ENCODE data around the gene NKTR. TPM values are rescaled to one million over a fixed set of nuclear protein-coding genes. Genes with fewer than 3 reads are reported as not detected.

Gene NKTR
- polyA plus RNA-seq, 10 donors: 39.3 to 141 (median 64.6) TPM

- no peak for DNase-seq
Measured at GRCh38 chr3:42647821-42648459, 47.5 kb downstream of the NKTR start.

- DNase-seq: no peak
Measured at GRCh38 chr3:42649006-42649405, 48.5 kb downstream of the NKTR start.

GRCh38 chr3:42649783-42650182 is 49.3 kb downstream of the NKTR start:
- DNase-seq: no peak

- no peak for DNase-seq
Measured at GRCh38 chr3:42651248-42652091, 51.0 kb downstream of the NKTR start.

- DNase-seq: peak in 1 of 3 donors; percentile 42
Measured at GRCh38 chr3:42652251-42652610, 51.7 kb downstream of the NKTR start.

- peak in 1 of 3 donors; percentile 72 for DNase-seq
Measured at GRCh38 chr3:42652611-42653302, 52.3 kb downstream of the NKTR start.

GRCh38 chr3:42653303-42653559 is 52.7 kb downstream of the NKTR start:
- no peak for DNase-seq

GRCh38 chr3:42653560-42654330 is 53.3 kb downstream of the NKTR start, which contains the start of gene ZBTB47:
ZBTB47 (plus strand) TSS chr3:42653697; CDS start chr3:42658356, 4,659 bp downstream.
- peak in 1 of 3 donors; percentile 45 for DNase-seq

DNA sequence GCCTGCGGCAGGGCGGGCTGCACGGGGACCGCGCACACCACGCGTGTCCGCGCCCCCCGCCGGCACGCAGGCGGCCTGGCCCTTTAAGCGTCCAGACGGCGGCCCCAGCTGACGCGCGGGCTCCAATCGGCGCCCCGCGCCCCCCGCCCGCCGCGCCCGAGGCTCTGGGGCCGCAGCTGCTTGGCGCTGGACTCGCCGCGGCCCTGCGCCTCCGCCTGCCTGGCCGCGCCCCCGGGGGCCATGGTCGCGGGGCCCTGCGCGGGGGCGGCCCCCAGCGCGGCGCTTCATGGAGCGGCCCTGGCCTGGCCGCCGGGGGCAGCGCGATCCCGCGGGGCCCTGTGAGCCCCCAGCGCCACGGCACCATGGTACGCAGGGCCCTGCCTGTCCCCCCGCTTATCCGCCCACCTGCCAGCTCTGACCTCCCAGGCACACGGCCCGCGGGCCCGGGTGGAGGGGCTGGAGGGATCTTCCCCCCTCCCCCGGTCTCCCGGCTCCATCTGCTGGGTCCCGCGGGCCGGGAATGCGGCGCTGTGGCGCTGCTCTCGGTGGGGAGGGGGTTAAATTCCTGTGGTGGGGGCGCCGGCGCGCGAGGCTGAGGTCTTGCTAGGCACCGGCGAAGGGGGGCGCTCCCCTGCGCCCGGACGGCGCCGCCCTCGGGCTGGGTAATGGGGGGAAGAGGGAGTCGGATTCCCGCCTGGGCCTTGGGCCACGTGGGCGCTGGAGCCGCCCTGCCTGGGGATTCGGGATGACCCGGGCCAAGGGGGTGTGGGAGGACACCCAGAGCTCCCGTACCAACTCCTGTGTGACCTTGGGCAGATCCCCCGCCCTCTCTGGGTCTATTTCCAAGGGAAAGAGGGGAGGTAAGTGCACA is 54.1 kb downstream of the NKTR start:
- peak; percentile 67 to 88 (median 80) for DNase-seq

GRCh38 chr3:42655331-42655888 is 54.9 kb downstream of the NKTR start:
- peak in 1 of 3 donors; percentile 71 for DNase-seq

DNA sequence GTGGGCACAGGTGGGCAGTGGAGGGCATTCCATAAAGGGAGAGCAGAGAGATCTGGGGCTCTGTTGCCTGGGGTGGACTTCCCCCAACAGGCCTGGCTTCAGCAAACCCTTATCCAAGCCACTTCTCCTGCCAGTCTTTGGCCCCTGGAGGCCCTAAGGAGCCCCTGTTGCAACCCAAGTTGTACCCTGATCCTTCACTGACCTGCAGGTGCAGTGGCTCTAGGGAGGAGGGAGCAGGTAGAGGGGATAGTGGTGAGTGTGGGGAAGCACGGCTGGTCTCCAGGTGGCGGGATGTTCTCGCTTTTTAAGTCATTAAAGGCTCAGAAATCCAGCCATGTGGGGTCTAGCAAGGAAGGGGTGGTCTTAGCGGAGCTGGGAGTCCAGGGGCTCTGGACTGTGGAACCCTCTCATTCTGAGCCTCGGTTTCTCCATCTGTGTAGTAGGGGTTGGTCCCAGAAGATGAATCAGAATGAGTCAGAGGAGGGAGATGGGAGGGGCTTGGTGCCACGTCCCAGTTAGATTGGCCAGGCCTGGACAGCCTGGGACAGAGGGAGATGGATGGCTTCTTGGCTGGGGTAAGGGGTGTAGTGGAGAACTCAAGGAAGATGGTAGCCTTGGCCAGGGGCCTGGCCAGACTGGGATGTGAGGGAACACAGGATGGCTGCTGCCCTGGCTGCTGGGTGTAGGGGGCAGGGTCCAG is 55.6 kb downstream of the NKTR start:
- DNase-seq: peak in 1 of 3 donors; percentile 30

DNA sequence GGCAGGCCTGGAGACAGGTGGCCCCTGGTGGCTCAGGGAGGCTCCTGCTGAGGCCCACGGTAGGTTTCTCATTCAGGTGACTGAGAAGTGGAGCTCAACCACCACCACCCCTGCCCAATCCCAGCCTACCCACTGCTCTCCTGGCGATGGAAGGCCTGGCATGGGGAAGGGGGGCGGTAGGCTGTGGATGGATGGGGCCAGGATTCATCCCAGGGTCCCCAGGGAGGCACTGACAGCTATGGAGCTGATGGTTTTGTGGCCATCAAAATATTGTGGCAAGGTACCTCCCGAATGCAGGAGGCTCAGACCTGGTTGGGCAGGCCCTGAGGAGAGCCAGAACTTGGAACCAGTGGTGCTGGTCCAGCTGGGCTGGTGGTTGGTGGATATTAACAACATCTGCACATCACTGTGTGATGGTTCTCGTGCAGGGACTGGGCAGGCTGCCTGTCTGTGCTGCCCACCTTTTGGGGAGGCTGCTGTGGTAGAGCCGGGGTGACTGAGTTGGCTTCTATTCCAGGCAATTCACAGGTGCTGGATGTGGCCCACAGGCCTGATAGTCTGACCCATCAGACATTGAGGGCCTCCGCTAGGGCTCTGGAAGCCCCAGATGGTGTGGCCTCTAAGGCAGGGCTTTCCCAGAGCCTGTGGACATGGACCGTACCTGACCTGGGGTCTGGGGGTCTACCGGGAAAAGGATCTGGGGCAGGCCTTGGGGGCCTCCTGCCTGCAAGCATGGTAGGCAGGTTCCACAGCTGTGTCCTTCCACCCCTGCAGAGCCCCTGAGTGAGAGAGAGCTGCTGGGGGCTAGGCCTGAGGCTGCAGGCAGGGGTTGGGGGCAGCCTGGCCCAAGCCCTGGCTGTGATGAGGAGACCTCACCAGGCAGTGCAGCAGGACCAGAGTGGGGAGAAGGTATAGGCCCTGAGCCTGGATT is 56.5 kb downstream of the NKTR start:
- DNase-seq: peak in 1 of 3 donors; percentile 11

DNA sequence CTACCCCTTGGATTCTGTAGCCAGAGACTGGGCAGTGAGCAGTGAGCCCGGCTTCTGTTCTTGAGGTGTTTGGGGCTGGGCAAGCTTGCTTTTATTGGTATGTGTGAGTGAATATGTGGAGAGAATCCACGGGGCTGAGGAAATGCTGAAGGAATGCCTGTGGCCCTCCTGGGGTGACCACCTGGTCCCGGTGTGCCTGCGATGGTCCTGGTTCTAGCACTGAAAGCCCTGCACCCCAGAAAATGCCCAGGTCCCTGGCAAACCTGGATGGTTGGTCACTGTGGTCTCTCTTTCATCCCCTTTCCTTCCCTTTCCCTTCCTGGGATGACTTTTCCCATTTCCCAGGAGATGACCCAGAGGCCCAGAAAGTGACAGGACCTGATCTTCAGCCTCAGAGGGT is 57.2 kb downstream of the NKTR start:
- no peak for DNase-seq

- peak in 1 of 3 donors; percentile 57 for DNase-seq
Measured at GRCh38 chr3:42658091-42658770, 57.7 kb downstream of the NKTR start.

DNA sequence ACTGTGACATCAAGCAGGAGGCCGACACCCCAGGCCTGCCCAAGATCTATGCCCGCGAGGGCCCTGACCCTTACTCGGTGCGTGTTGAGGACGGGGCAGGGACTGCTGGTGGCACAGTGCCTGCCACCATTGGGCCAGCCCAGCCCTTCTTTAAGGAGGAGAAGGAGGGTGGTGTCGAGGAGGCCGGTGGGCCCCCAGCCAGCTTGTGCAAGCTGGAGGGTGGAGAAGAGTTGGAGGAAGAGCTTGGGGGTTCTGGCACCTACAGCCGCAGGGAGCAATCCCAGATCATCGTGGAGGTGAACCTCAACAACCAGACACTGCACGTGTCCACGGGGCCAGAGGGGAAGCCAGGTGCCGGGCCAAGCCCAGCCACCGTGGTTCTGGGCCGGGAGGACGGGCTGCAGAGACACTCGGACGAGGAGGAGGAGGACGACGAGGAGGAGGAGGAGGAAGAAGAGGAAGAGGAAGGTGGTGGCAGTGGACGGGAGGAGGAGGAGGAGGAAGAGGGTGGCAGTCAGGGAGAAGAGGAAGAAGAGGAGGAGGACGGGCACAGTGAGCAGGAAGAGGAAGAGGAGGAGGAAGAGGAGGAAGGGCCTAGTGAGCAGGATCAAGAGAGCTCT is 58.4 kb downstream of the NKTR start:
- peak in 1 of 3 donors; percentile 25 for DNase-seq

DNA sequence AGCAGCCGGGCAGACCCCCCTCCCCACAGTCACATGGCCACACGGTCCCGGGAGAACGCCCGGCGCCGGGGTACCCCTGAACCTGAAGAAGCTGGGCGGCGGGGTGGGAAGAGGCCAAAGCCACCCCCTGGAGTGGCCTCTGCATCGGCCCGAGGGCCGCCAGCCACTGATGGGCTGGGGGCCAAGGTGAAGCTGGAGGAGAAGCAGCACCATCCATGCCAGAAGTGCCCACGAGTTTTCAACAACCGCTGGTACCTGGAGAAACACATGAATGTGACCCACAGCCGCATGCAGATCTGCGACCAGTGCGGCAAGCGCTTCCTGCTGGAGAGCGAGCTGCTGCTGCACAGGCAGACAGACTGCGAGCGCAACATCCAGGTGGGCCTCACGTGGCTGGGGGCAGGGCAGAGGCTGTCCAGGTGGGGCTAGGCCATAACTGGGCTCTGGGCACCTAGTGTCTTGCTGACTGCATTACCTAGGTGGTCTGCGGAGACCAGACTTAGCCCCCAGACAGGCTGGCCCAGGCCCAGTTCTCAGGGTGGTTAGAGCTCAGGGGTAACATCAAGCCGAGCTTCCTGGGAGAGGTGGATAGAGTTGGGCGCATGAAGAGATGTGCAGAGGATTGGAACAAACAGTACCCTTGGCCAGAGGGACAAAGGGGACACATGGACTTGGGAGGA is 59.1 kb downstream of the NKTR start:
- DNase-seq: peak in 1 of 3 donors; percentile 21

DNA sequence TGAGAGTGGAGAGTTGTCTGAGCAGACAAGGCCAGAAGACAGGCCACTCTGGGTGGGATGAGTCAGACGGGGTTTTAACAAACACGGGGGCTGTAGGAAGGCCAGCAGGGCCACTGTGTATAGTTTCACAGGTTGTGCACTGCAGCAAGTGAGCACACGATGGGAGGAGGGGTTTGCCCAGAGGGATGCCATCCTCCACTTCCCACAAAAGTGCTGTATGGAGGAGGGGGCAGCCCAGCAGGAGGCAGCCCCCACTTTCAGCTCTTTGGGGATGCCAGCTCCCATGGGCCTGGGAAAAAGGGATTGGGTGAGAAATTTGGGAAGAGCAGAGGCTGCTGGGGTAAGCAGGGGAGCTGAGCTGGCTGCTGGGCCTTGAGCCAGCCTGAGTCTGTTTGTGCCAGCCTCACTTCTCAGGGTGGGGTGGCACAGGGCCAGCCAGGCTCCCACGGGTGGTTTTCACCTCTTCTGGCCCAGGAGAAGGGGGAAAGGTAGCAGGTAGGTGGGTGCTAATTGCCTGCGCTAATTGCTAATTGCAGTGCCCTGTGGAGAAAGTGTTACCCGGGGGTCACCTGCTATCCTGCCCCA is 59.7 kb downstream of the NKTR start:
- DNase-seq: no peak
